ENCODE data around the gene PILRB.
"Not testable (repeated sequence)": the region's sequence is repeated elsewhere in the genome, so short reads cannot be mapped to it uniquely, and the experiment has no call there.

- TF ChIP-seq POLR2A (IDR thresholded peaks at IDR 0.05; ENCODE audit: low read length); GATA1 (IDR thresholded peaks at IDR 0.05; ENCODE audit: low read depth, low read length): not testable (repeated sequence)
Measured at GRCh38 chr7:100373870-100374598, 16.1 kb downstream of the PILRB start.

All from erythroblast (primary cell).